Thyroid gland (tissue), 4 donors: ENCODE results near the gene CCR7. TPM values are rescaled to one million over a fixed set of nuclear protein-coding genes. Genes with fewer than 3 reads are reported as not detected.

Experiments
- DNase-seq, 2 donors: peaks; one replicate each; pipeline ENCODE4 v3.0.0-alpha.2; 2019
- H3K27ac ChIP-seq, 3 donors: fragments of 200-600 bp; sonication (generic); 1 replicate in 2 of 3; 2 replicates in 1 of 3; pipeline ENCODE4 v1.5.1; 2016 to 2019; ENCODE audit warnings: mild to moderate bottlenecking in 1 of 3, moderate library complexity in 1 of 3
- H3K27me3 ChIP-seq: fragments of 200-600 bp; sonication (generic); one replicate; pipeline ENCODE4 v1.5.1; 2019
- H3K36me3 ChIP-seq, 2 donors: fragments of 200-600 bp; sonication (generic); one replicate each; pipeline ENCODE4 v1.5.1; 2016 to 2019
- H3K4me1 ChIP-seq, 2 donors: fragments of 200-600 bp; sonication (generic); one replicate each; pipeline ENCODE4 v1.5.1; 2017 to 2019
- H3K4me3 ChIP-seq, 3 donors: fragments of 200-600 bp; sonication (generic); replicated peaks in 1 of 3; 1 replicate in 2 of 3; 2 replicates in 1 of 3; pipeline ENCODE4 v1.5.1; 2016; ENCODE audit warnings: mild to moderate bottlenecking in 1 of 3
- H3K9me3 ChIP-seq: fragments of 200-600 bp; sonication (generic); one replicate; pipeline ENCODE4 v1.5.1; 2017
- POLR2A ChIP-seq, 2 donors: fragments of 450-650 bp; IDR thresholded peaks; one replicate each; pipeline ENCODE4 v1.6.1; 2017; ENCODE audit warnings: antibody characterized with exemption in 2 of 2, mild to moderate bottlenecking in 2 of 2, moderate library complexity in 1 of 2
- WGBS, 2 donors: methylation state at CpG; one replicate each; pipeline ENCODE4 v1.1.5; 2017; 5-methylcytosine and 5-hydroxymethylcytosine counted together
- intact Hi-C: fragments of 100-400 bp; cut with DNase I; formaldehyde crosslinking; loops from one replicate; pipeline ENCODE4 v1.15.1; 2023
- total RNA-seq, 4 donors: library from RNA; depleted of rRNA; stranded (reverse); fragments of >200 nt; gene quantifications; one replicate each; pipeline ENCODE4 v1.2.3, GENCODE V29; 2016
- TF ChIP-seq, protein P1 (sequence below), 6 experiments: fragments of 200-600 bp in 3 of 6; fragments of 450-650 bp in 3 of 6; sonication (generic) in 3 of 6; IDR thresholded peaks; one replicate each; pipeline ENCODE4 v1.5.1; 2016 to 2019; ENCODE audit warnings: antibody characterized with exemption in 6 of 6, mild to moderate bottlenecking in 2 of 6, inconsistent platforms in 1 of 6, moderate library complexity in 1 of 6

The CCR7 gene
- total RNA-seq, 4 donors from 2014 or later: 0.27 to 1.6 (median 0.93) TPM; not detected in 1

DNA sequence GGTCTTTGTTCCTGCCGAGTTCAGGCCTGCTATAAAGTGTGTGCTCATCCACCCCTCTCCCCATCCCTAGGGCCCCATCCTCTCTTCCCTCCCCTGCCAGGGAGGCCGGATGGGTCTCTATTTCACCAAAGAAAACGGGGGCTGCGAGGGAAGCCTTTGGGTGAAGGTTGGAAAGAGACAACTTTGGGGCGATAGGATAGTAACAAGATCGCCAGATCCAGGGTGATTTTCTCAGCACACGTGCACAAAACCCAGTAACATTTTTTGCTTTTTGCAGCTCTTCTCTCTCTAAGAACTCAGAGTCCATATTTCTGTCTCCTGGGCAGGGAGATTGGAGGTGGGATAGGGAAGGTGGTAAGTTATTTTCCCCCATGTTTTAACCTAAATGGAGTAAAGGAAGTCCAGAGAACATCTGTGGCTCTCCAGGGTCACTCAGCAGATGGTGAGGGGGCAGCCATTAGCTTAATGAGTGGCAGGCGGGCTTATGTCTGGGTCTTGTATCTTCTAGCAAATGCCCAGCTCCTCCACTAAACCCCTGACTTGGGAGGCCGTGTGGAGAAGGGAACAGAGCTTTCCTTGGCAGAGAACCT lies 6.9 kb downstream of the CCR7 start:
- peaks cover 25 to 81% of the 10 kb centered on the region in 2 donors for H3K4me1 ChIP-seq
- WGBS, 2 donors: 86 to 90% methylated on average over 9 of the region's 9 CpGs
- intact Hi-C loops: loop anchor here (5.0 kb wide), 1 partner anchor 116 kb away; the partner anchor contains the start of gene IGFBP4

DNA sequence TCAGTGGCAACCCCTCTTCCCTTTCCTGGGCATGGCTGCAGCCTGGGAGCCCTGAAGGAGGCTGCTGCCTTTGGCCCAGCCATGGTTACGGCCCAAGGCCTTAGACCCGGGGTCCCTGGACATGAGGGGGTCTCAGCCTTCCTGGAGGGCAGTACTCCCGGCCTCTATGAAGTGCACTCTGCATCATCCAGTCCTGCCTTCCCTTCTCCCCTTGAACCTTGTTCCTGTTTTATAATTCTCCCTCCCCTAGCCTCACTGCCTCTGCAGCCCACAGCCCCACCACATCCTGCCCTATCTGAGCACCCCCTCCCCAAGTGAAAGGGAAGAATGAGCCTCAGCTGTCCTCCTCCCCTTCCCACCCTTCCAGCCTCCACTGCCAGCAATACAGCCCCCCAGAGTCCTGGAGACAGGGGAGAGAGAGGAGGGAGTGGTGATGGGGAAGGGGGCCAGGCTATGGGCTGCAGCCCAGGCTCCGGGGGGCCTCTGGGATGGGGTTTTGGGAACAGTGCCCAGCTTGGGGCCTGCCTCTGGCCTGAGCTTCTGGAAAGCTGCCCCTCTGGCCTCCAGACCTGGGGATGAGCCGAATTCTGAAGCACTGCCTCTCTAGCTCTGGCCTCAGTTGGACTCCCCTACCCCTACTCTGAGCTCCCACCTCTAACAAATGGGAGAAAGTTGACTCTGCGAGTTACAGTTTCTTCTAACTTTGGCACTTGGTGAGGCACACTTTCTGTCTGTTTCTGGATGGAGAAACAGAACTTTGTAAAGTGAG lies 7.6 kb downstream of the CCR7 start:
- Histone ChIP-seq H3K27me3 (no peaks in the 10 kb centered on the region), H3K9me3 (no peaks in the 10 kb centered on the region), H3K4me1 (peaks cover 31 to 87% of the 10 kb centered on the region in 2 donors), H3K4me3 (no peak overlapping the region), H3K36me3 (no peaks in the 10 kb centered on the region), H3K27ac (peak overlapping the region; percentile 42 to 83 (median 58))
- TF ChIP-seq, protein P1, sequence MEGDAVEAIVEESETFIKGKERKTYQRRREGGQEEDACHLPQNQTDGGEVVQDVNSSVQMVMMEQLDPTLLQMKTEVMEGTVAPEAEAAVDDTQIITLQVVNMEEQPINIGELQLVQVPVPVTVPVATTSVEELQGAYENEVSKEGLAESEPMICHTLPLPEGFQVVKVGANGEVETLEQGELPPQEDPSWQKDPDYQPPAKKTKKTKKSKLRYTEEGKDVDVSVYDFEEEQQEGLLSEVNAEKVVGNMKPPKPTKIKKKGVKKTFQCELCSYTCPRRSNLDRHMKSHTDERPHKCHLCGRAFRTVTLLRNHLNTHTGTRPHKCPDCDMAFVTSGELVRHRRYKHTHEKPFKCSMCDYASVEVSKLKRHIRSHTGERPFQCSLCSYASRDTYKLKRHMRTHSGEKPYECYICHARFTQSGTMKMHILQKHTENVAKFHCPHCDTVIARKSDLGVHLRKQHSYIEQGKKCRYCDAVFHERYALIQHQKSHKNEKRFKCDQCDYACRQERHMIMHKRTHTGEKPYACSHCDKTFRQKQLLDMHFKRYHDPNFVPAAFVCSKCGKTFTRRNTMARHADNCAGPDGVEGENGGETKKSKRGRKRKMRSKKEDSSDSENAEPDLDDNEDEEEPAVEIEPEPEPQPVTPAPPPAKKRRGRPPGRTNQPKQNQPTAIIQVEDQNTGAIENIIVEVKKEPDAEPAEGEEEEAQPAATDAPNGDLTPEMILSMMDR (IDR thresholded peaks at IDR 0.05): no peak
- no peak for TF ChIP-seq POLR2A (IDR thresholded peaks at IDR 0.05)
- WGBS, 2 donors: 63 to 73% methylated on average over 6 of the region's 6 CpGs
- intact Hi-C loops: loop anchor here (5.0 kb wide), 1 partner anchor 115 kb away; the partner anchor contains the start of gene IGFBP4
- no peak for DNase-seq

More for the DNA sequence above, 6.9 kb downstream of the CCR7 start:
- no peaks in the 10 kb centered on the region for H3K9me3 ChIP-seq
- H3K27me3 ChIP-seq: no peaks in the 10 kb centered on the region
- peak overlapping the region; percentile 42 to 83 (median 58) for H3K27ac ChIP-seq
- TF ChIP-seq, protein P1 (IDR thresholded peaks at IDR 0.05): no peak
- no peak for TF ChIP-seq POLR2A (IDR thresholded peaks at IDR 0.05)
- H3K4me3 ChIP-seq: no peak overlapping the region
- no peak for DNase-seq
- no peaks in the 10 kb centered on the region for H3K36me3 ChIP-seq

DNA sequence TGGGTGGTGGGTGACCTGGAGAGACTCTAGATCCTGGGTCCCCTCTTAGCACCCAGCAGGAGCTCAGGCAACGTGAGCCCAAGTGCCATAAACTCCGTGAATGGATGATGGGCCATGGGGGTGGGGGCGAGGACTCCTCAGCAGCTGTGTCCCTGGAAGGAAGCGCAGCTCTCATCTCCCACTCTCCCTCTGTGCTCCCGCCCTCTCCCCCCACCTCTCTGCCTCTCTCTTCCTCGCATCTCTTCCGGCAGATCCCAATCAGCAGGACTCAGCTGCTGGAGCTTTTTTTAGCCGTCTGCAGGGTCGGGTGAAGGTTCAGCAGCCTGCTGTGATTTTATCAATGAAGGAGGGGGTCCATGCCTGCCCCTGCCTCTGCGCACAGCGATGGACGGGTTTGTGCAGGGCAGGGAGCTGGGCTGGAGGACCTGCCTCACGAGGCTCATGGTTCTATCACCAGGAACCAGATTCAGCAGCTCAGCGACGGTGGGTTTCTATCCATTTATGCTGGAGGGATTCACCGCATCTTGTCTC lies 8.3 kb downstream of the CCR7 start:
- Histone ChIP-seq H3K4me1 (peaks cover 39 to 95% of the 10 kb centered on the region in 2 donors), H3K4me3 (no peak overlapping the region), H3K36me3 (no peaks in the 10 kb centered on the region), H3K9me3 (no peaks in the 10 kb centered on the region), H3K27ac (peak overlapping the region; percentile 38 to 83 (median 42)), H3K27me3 (no peaks in the 10 kb centered on the region)
- TF ChIP-seq, protein P1 (IDR thresholded peaks at IDR 0.05): no peak
- no peak for TF ChIP-seq POLR2A (IDR thresholded peaks at IDR 0.05)
- no peak for DNase-seq
- WGBS, 2 donors: 66 to 68% methylated on average over 15 to 16 of the region's 16 CpGs
- intact Hi-C loops: loop anchor here (5.0 kb wide), 1 partner anchor 115 kb away; the partner anchor contains the start of gene IGFBP4

DNA sequence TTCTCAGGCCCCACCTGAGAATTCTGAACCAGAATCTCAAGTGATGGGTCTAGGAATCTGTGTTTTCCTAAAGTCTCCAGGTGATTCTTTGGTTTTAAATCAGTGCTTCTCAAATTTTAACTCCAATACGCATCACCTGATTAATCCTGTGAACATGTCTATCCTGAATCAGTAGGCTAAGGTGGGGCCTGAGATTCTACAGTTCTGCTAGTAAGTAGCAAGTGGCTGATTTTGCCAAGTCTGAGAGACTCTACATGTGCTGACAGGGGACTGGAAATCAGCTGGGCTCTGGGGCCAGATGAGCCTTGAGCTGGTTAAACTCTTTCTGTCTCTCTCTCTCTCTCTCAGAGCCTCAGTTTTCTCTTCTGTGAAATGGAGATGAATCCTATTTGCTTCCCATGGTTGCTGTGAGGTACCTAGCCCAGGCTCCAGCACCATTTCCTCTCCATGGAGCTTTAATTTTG lies 9.0 kb downstream of the CCR7 start:
- no peak for TF ChIP-seq POLR2A (IDR thresholded peaks at IDR 0.05)
- TF ChIP-seq, protein P1 (IDR thresholded peaks at IDR 0.05): no peak
- Histone ChIP-seq H3K4me1 (peaks cover 46 to 97% of the 10 kb centered on the region in 2 donors), H3K4me3 (no peak overlapping the region), H3K27me3 (no peaks in the 10 kb centered on the region), H3K36me3 (no peaks in the 10 kb centered on the region), H3K27ac (peak overlapping the region; percentile 38 to 83 (median 42)), H3K9me3 (no peaks in the 10 kb centered on the region)
- WGBS, 2 donors: 96 to 100% methylated on average over 1 of the region's 1 CpG
- intact Hi-C loops: loop anchor here (5.0 kb wide), 1 partner anchor 114 kb away; the partner anchor contains the start of gene IGFBP4
- DNase-seq: no peak
